GM19452 (cell line): ENCODE data around the gene CHRD.

Experiments
- ATAC-seq: cut with Tn5 transposase; IDR thresholded peaks from one replicate; pipeline ENCODE4 v1.9.1; 2021; ENCODE audit not compliant: unreplicated experiment

CHRD gene

GRCh38 chr3:184381261-184382224 lies 1.7 kb downstream of the CHRD start:
- ATAC-seq = no peak

- ATAC-seq = no peak
Measured at GRCh38 chr3:184382326-184383032, 2.6 kb downstream of the CHRD start.

- no peak for ATAC-seq
Measured at GRCh38 chr3:184383033-184383740, 3.3 kb downstream of the CHRD start.

- ATAC-seq = no peak
Measured at GRCh38 chr3:184384342-184384741, 4.5 kb downstream of the CHRD start.

- no peak for ATAC-seq
Measured at GRCh38 chr3:184384856-184385422, 5.1 kb downstream of the CHRD start.

- ATAC-seq = no peak
Measured at GRCh38 chr3:184386047-184386806, 6.4 kb downstream of the CHRD start.

- no peak for ATAC-seq
Measured at GRCh38 chr3:184387174-184387714, 7.4 kb downstream of the CHRD start.

- no peak for ATAC-seq
Measured at GRCh38 chr3:184388164-184388935, 8.5 kb downstream of the CHRD start.

GRCh38 chr3:184388936-184389230 lies 9.0 kb downstream of the CHRD start:
- no peak for ATAC-seq

- ATAC-seq = no peak
Measured at GRCh38 chr3:184389384-184389783, 9.5 kb downstream of the CHRD start.

GRCh38 chr3:184389935-184390528 lies 10.2 kb downstream of the CHRD start:
- no peak for ATAC-seq

GRCh38 chr3:184391266-184391665 lies 11.4 kb downstream of the CHRD start:
- no peak for ATAC-seq

GRCh38 chr3:184395320-184395660 lies 15.4 kb downstream of the CHRD start:
- no peak for ATAC-seq

GRCh38 chr3:184399410-184399809 lies 19.6 kb downstream of the CHRD start:
- no peak for ATAC-seq

GRCh38 chr3:184405075-184406030 lies 25.5 kb downstream of the CHRD start:
- no peak for ATAC-seq

GRCh38 chr3:184409331-184409926 lies 29.6 kb downstream of the CHRD start:
- no peak for ATAC-seq

GRCh38 chr3:184409946-184410500 lies 30.2 kb downstream of the CHRD start:
- ATAC-seq = no peak
